WTC11 (cell line): ENCODE data around the gene ZNF491.

Source experiments
- ATF2 ChIP-seq: sonication (generic); formaldehyde crosslinking; IDR thresholded peaks from 2 replicates; pipeline ENCODE4 v1.8.1; 2022; ENCODE audit warnings: low read depth, missing genetic modification reagents, borderline replicate concordance
- CTCF ChIP-seq: fragments of 200-600 bp; IDR thresholded peaks from 2 replicates; pipeline ENCODE4 v1.8.0; 2022; ENCODE audit warnings: antibody characterized with exemption
- E2F5 ChIP-seq: sonication (generic); formaldehyde crosslinking; IDR thresholded peaks from 2 replicates; pipeline ENCODE4 v1.8.1; 2022; ENCODE audit warnings: mild to moderate bottlenecking, moderate library complexity, missing genetic modification reagents
- FOXJ3 ChIP-seq: sonication (generic); formaldehyde crosslinking; IDR thresholded peaks from 2 replicates; pipeline ENCODE4 v1.9.0; 2021; ENCODE audit warnings: missing genetic modification reagents, mild to moderate bottlenecking, borderline replicate concordance
- MLX ChIP-seq: sonication (generic); formaldehyde crosslinking; IDR thresholded peaks from 2 replicates; pipeline ENCODE4 v1.8.1; 2023; ENCODE audit warnings: mild to moderate bottlenecking, missing genetic modification reagents, moderate library complexity
- PREB ChIP-seq: sonication (generic); formaldehyde crosslinking; IDR thresholded peaks from 2 replicates; pipeline ENCODE4 v1.8.1; 2022; ENCODE audit warnings: mild to moderate bottlenecking, missing genetic modification reagents, moderate library complexity, borderline replicate concordance
- TP53 ChIP-seq: sonication (generic); formaldehyde crosslinking; IDR thresholded peaks from 2 replicates; pipeline ENCODE4 v1.8.1; 2023; ENCODE audit warnings: mild to moderate bottlenecking, missing genetic modification reagents

- no peak for TF ChIP-seq E2F5 (CRISPR knock-in tag)
- TF ChIP-seq TP53 (CRISPR knock-in tag): no peak
- no peak for TF ChIP-seq CTCF
- no peak for TF ChIP-seq FOXJ3 (CRISPR knock-in tag)
- no peak for TF ChIP-seq ATF2 (CRISPR knock-in tag)
- no peak for TF ChIP-seq PREB (CRISPR knock-in tag)
- TF ChIP-seq MLX (CRISPR knock-in tag): no peak
Measured at GRCh38 chr19:11754663-11755062, 43.7 kb upstream of the ZNF491 start.
